Gastroesophageal sphincter (tissue), 3 donors: ENCODE results near the gene MAN1C1.

Source experiments
- EP300 ChIP-seq: sonication (generic); formaldehyde crosslinking; IDR thresholded peaks from one replicate; pipeline ENCODE4 v1.6.1; 2017; ENCODE audit warnings: antibody characterized with exemption, mild to moderate bottlenecking
- POLR2A ChIP-seq, 2 donors: fragments of 450-650 bp; IDR thresholded peaks; one replicate each; pipeline ENCODE4 v1.6.1; 2017; ENCODE audit warnings: antibody characterized with exemption in 2 of 2, mild to moderate bottlenecking in 2 of 2, moderate library complexity in 1 of 2
- TF ChIP-seq, protein P1 (sequence below), 4 experiments: fragments of 200-600 bp in 2 of 4; fragments of 450-650 bp in 2 of 4; sonication (generic) in 1 of 4; IDR thresholded peaks; one replicate each; pipeline ENCODE4 v1.5.1; 2017 to 2019; ENCODE audit warnings: antibody characterized with exemption in 4 of 4, mild to moderate bottlenecking in 2 of 4, moderate library complexity in 2 of 4

DNA sequence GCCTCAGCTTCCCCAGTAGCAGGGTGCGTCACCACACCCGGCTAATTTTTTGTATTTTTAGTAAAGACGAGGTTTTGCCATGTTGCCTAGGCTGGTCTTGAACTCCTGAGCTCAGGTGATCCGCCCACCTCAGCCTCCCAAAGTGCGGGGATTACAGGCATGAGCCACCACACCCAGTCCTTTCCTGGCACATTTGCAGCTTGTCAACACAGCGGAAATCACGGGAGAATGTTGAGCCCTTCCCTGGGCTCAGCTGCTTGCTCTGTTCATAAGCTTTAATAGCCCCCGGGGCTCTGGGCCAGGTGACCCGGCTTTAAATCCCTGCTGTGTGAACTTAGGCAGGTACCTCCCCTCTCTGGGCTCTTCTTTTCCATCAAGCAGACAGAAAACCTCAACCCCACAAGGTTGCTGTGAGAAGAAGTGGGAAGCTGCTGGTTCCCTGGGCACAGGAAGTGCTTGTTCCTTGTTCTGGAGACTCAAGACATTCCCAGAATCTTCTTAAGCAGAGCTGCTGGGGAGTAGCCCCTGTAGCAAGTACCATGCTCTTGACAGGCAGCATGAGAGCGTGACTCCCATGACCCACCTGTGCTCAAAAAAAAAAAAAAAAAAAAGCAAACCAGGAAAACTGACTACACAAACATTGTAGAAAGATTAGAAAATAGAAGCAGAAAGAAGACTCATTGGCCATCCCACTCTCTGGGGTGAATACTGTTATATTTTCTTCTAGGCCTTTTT is 168.9 kb downstream of the MAN1C1 start:
- TF ChIP-seq, protein P1, sequence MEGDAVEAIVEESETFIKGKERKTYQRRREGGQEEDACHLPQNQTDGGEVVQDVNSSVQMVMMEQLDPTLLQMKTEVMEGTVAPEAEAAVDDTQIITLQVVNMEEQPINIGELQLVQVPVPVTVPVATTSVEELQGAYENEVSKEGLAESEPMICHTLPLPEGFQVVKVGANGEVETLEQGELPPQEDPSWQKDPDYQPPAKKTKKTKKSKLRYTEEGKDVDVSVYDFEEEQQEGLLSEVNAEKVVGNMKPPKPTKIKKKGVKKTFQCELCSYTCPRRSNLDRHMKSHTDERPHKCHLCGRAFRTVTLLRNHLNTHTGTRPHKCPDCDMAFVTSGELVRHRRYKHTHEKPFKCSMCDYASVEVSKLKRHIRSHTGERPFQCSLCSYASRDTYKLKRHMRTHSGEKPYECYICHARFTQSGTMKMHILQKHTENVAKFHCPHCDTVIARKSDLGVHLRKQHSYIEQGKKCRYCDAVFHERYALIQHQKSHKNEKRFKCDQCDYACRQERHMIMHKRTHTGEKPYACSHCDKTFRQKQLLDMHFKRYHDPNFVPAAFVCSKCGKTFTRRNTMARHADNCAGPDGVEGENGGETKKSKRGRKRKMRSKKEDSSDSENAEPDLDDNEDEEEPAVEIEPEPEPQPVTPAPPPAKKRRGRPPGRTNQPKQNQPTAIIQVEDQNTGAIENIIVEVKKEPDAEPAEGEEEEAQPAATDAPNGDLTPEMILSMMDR (IDR thresholded peaks at IDR 0.05) = no peak
- TF ChIP-seq POLR2A (IDR thresholded peaks at IDR 0.05) = no peak
- TF ChIP-seq EP300 = no peak
